Measurements from ENCODE around the gene ATP2B3. TPM values are rescaled to one million over a fixed set of nuclear protein-coding genes. Genes with fewer than 3 reads are reported as not detected.

The ATP2B3 gene
- total RNA-seq, 2 donors from 2014 or later = not detected

GRCh38 chrX:153560466-153560865 is 43.0 kb downstream of the ATP2B3 start:
- H3K9me3 ChIP-seq (ENCODE audit: control insufficient read depth, low read length, poor library complexity, severe bottlenecking) = no peaks in the 10 kb centered on the region
- ATAC-seq = no peak
- DNase-seq = no peak
- no peaks in the 10 kb centered on the region for H3K36me3 Mint-ChIP-seq (ENCODE audit: low read depth)
- no peak overlapping the region for H3K27ac Mint-ChIP-seq
- no peak overlapping the region for H3K4me3 Mint-ChIP-seq
- H3K27me3 Mint-ChIP-seq = no peaks in the 10 kb centered on the region
- H3K4me1 Mint-ChIP-seq = peaks cover 2% of the 10 kb centered on the region

DNA sequence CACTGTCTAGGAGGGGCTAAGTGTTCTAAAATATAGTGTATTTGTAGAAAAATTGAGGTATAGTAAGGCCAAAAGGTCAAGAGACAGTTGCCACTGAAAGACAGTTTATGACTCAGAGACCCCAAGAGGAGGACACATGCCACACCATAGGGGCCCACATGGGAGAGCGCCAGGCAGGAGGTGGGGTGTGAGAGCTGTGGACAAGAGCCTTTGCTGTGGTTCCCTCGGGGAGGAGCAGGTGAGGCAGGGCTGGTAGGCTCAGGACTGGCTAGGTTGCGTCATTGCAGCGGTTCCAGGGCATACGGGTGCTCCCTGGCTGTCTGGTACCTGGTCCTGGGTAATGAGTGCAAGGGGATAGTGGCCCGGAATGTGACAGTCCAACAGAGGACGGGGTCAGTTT is 43.9 kb downstream of the ATP2B3 start:
- H3K27me3 Mint-ChIP-seq = no peaks in the 10 kb centered on the region
- H3K9me3 ChIP-seq (ENCODE audit: control insufficient read depth, low read length, poor library complexity, severe bottlenecking) = no peaks in the 10 kb centered on the region
- no peak for ATAC-seq
- H3K4me3 Mint-ChIP-seq = no peak overlapping the region
- H3K4me1 Mint-ChIP-seq = peaks cover 2% of the 10 kb centered on the region
- no peak for DNase-seq
- no peak overlapping the region for H3K27ac Mint-ChIP-seq
- H3K36me3 Mint-ChIP-seq (ENCODE audit: low read depth) = no peaks in the 10 kb centered on the region

GRCh38 chrX:153562546-153562945 is 45.1 kb downstream of the ATP2B3 start:
- H3K27ac Mint-ChIP-seq = no peak overlapping the region
- H3K4me1 Mint-ChIP-seq = peaks cover 2% of the 10 kb centered on the region
- H3K27me3 Mint-ChIP-seq = no peaks in the 10 kb centered on the region
- H3K4me3 Mint-ChIP-seq = no peak overlapping the region
- no peaks in the 10 kb centered on the region for H3K9me3 ChIP-seq (ENCODE audit: control insufficient read depth, low read length, poor library complexity, severe bottlenecking)
- H3K36me3 Mint-ChIP-seq (ENCODE audit: low read depth) = no peaks in the 10 kb centered on the region
- no peak for ATAC-seq
- DNase-seq = no peak

DNA sequence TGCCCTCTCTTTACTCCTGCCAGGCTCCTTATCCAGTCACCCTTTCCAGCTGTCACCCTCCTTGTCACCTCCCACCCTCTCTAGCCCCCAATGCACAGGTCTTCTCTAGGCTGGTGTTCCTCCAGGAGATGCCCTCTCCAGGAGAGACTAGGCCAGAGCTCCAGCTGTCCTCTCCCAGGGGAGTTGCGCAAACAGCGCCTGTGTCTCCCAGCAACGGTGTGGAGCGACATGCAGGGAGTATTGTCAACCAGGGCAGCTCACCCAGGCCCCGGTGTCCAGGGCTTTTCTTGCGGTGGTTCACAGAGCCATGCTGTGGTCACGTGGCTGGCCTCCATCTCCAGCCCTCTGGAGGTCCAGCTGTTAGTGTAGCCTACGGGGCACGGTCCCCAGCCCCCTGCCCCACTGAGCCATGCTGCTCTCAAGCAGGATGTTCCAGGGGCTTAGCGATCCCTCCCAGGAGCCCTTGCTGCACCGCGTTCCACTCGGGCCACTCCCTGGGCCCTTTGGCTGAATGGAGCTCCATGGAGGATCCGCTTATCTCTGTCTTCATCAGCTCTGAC is 46.7 kb downstream of the ATP2B3 start:
- no peak for DNase-seq
- H3K9me3 ChIP-seq (ENCODE audit: control insufficient read depth, low read length, poor library complexity, severe bottlenecking) = no peaks in the 10 kb centered on the region
- no peak overlapping the region for H3K4me3 Mint-ChIP-seq
- no peak for ATAC-seq
- no peaks in the 10 kb centered on the region for H3K27me3 Mint-ChIP-seq
- no peaks in the 10 kb centered on the region for H3K36me3 Mint-ChIP-seq (ENCODE audit: low read depth)
- peaks cover 2% of the 10 kb centered on the region for H3K4me1 Mint-ChIP-seq
- H3K27ac Mint-ChIP-seq = no peak overlapping the region

GRCh38 chrX:153565996-153566580 is 48.6 kb downstream of the ATP2B3 start:
- Mint-ChIP-seq H3K36me3 (ENCODE audit: low read depth) (no peaks in the 10 kb centered on the region), H3K4me3 (no peak overlapping the region), H3K27ac (no peak overlapping the region), H3K27me3 (peaks cover 4% of the 10 kb centered on the region), H3K4me1 (peaks cover 2% of the 10 kb centered on the region)
- H3K9me3 ChIP-seq (ENCODE audit: control insufficient read depth, low read length, poor library complexity, severe bottlenecking) = no peaks in the 10 kb centered on the region
- no peak for ATAC-seq
- no peak for DNase-seq

DNA sequence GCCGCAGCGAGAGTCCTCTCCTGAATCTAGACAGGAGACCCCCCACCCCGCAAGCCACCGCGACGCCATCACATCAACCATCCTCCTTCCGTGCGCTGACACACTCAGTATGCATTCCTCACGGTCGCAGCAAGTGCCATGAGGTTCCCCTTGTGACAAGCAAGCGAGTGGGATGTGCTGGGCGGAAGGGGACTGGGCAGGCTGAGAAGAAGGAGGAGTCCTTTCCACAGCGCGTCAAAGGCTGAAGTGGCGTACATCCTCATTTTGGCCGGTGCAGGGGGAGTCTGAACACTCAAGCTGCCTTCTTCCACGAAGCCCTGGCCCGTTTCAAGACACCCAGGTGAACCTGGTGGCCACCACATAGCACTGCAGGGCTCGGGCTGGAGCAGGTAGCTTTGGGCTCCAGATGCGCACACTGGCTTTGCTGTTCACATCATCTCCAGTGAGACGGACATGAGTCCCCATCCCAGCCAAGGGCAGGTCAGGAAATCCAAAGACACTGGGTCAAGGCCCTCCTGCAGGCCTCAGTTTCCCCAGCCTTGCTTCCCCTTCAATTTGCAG is 51.1 kb downstream of the ATP2B3 start:
- no peaks in the 10 kb centered on the region for H3K9me3 ChIP-seq (ENCODE audit: control insufficient read depth, low read length, poor library complexity, severe bottlenecking)
- no peak overlapping the region for H3K27ac Mint-ChIP-seq
- ATAC-seq (no peak), DNase-seq (no peak)
- peaks cover under 1% of the 10 kb centered on the region for H3K4me1 Mint-ChIP-seq
- H3K27me3 Mint-ChIP-seq = peaks cover 4% of the 10 kb centered on the region
- H3K4me3 Mint-ChIP-seq = no peak overlapping the region
- no peaks in the 10 kb centered on the region for H3K36me3 Mint-ChIP-seq (ENCODE audit: low read depth)

DNA sequence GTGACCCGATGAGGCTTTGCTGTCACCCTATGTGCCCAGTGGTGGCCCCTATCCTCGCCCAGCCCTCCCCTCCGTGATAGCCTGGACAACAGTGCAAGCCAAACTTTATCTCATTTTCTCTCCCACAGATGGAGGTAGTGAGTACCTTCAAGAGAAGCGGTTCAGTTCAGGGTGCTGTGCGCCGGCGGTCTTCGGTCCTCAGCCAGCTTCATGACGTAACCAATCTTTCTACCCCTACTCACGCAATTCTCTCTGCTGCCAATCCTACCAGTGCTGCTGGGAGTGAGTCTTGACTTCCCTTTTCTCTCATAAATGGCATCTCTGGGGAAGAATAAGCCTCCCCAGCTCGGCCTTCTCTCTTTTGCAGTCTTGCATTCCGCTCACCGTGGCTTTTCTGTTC is 52.0 kb downstream of the ATP2B3 start:
- H3K36me3 Mint-ChIP-seq (ENCODE audit: low read depth) = no peaks in the 10 kb centered on the region
- H3K27me3 Mint-ChIP-seq = peaks cover 4% of the 10 kb centered on the region
- DNase-seq = no peak
- no peak for ATAC-seq
- peaks cover 2% of the 10 kb centered on the region for H3K4me1 Mint-ChIP-seq
- H3K9me3 ChIP-seq (ENCODE audit: control insufficient read depth, low read length, poor library complexity, severe bottlenecking) = no peaks in the 10 kb centered on the region
- H3K27ac Mint-ChIP-seq = no peak overlapping the region
- no peak overlapping the region for H3K4me3 Mint-ChIP-seq

DNA sequence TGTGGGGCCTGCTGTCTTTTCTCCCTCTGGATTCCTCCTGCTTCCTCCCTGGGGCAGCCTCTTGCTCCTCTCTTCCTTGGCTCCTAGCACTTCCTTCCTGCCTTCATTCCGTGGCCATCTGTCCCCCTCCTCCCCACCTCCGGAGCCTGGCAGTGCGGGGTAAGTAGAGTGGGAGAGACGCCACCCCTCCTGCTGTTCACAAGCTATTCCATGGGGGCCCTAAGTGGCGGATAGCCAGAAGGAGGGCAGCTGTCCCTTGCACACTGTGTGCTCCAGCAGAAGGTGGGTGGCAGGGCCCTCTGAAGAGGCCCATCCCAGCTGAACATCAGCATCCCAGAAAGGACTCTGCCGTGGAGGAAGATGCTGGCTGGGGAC is 54.1 kb downstream of the ATP2B3 start:
- ATAC-seq (no peak), DNase-seq (no peak)
- Mint-ChIP-seq H3K27me3 (peaks cover 4% of the 10 kb centered on the region), H3K36me3 (ENCODE audit: low read depth) (no peaks in the 10 kb centered on the region), H3K4me3 (no peak overlapping the region), H3K4me1 (peaks cover 2% of the 10 kb centered on the region), H3K27ac (peak overlapping the region; percentile 59)
- H3K9me3 ChIP-seq (ENCODE audit: control insufficient read depth, low read length, poor library complexity, severe bottlenecking) = no peaks in the 10 kb centered on the region

DNA sequence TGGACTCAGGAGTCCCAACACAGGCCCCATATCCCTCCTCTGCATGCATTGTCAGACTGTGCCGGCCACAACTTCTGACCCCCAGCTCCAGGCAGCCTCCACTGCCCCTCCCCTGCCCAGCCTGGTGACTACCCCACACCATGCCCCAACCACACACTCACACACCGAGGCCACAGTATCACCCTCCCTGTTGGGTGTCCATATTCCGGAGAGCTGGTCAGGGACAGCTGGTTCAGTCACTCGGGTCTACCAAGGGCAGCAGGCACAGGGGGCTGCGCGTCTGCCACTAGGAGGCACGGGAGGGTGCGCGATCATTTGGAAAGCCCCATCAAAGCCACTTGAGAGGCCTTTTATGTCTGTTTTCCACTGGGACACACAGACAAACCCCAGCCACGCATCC is 55.2 kb downstream of the ATP2B3 start:
- H3K4me3 Mint-ChIP-seq = no peak overlapping the region
- ATAC-seq (no peak), DNase-seq (no peak)
- H3K36me3 Mint-ChIP-seq (ENCODE audit: low read depth) = no peaks in the 10 kb centered on the region
- H3K9me3 ChIP-seq (ENCODE audit: control insufficient read depth, low read length, poor library complexity, severe bottlenecking) = no peaks in the 10 kb centered on the region
- H3K4me1 Mint-ChIP-seq = peaks cover 2% of the 10 kb centered on the region
- peaks cover 4% of the 10 kb centered on the region for H3K27me3 Mint-ChIP-seq
- H3K27ac Mint-ChIP-seq = no peak overlapping the region

- H3K9me3 ChIP-seq (ENCODE audit: control insufficient read depth, low read length, poor library complexity, severe bottlenecking) = no peaks in the 10 kb centered on the region
- Mint-ChIP-seq H3K27me3 (peaks cover 4% of the 10 kb centered on the region), H3K36me3 (ENCODE audit: low read depth) (no peaks in the 10 kb centered on the region), H3K4me3 (no peak overlapping the region), H3K27ac (no peak overlapping the region), H3K4me1 (peaks cover 2% of the 10 kb centered on the region)
- DNase-seq (no peak), ATAC-seq (no peak)
Observed at GRCh38 chrX:153573984-153574383, 56.5 kb downstream of the ATP2B3 start.

DNA sequence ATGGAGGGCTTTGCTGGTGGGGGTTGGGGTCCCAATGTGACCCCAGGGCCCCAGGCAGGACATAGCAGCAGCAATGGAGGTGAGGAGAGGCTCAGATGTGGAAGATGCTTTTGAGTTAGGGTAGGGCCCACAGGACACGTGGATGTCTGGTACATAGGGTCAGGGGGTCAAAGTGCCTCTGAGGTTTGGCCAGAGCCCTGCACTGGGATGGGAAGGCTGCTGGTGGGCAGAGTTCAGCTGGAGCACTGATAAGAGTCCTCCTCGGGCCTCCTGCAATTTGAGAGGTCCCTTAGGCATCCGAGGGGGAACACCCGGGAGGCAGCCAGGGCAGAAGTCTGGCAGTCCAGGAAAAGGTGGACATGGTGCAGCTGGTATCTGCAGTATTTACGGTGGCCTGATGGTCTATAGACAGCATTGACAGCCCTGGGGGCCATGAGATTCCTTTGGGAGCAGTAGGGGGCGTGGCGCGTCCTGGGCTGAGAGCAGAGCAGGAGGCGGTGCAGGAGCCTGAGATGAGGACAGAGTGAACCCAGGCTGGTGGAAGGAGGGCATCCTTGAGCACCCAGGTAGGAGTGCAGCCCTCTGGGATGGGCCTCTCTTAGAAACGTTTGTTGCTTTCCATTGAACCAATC is 58.9 kb downstream of the ATP2B3 start:
- H3K9me3 ChIP-seq (ENCODE audit: control insufficient read depth, low read length, poor library complexity, severe bottlenecking) = no peaks in the 10 kb centered on the region
- peaks cover 5% of the 10 kb centered on the region for H3K4me1 Mint-ChIP-seq
- no peaks in the 10 kb centered on the region for H3K36me3 Mint-ChIP-seq (ENCODE audit: low read depth)
- H3K27ac Mint-ChIP-seq = no peak overlapping the region
- ATAC-seq (no peak), DNase-seq (no peak)
- no peaks in the 10 kb centered on the region for H3K27me3 Mint-ChIP-seq
- no peak overlapping the region for H3K4me3 Mint-ChIP-seq

DNA sequence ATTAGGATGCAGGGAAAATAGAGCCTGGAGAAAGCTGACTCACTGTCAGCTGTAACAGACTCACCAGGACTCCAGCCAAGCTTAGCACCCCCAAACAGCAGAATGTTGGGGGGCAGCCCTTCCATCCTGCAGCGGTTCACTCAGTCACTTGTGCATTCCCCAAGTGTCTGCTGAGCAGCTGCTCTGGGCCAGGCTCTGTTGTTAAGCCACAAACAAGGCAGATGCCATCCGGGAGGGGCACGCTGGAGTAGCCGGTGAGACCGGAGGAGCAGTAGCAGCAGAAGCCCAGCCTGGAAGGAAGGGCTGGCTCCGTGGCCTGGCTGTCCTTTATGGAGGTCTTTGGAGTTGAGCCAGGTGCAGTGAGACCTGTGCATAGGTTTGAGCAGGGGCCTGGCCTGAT is 59.5 kb downstream of the ATP2B3 start:
- ATAC-seq (no peak), DNase-seq (no peak)
- Mint-ChIP-seq H3K27me3 (no peaks in the 10 kb centered on the region), H3K4me1 (peaks cover 5% of the 10 kb centered on the region), H3K27ac (no peak overlapping the region), H3K4me3 (no peak overlapping the region), H3K36me3 (ENCODE audit: low read depth) (no peaks in the 10 kb centered on the region)
- H3K9me3 ChIP-seq (ENCODE audit: control insufficient read depth, low read length, poor library complexity, severe bottlenecking) = no peaks in the 10 kb centered on the region

- DNase-seq = no peak
- Mint-ChIP-seq H3K4me3 (no peak overlapping the region), H3K4me1 (peaks cover 10% of the 10 kb centered on the region), H3K36me3 (ENCODE audit: low read depth) (no peaks in the 10 kb centered on the region), H3K27ac (no peak overlapping the region), H3K27me3 (no peaks in the 10 kb centered on the region)
- no peak for ATAC-seq
- H3K9me3 ChIP-seq (ENCODE audit: control insufficient read depth, low read length, poor library complexity, severe bottlenecking) = no peaks in the 10 kb centered on the region
Observed at GRCh38 chrX:153578200-153578835, 60.9 kb downstream of the ATP2B3 start.

Data from T-helper 17 cell (primary cell).